Lower leg skin (tissue), 4 donors: ENCODE measurements around the gene PLXDC1. TPM values are rescaled to one million over a fixed set of nuclear protein-coding genes. Genes with fewer than 3 reads are reported as not detected.
A peak's percentile ranks its signal among the peaks of the same experiment; 100 is the strongest.

Source experiments
- DNase-seq, 2 donors: peaks; one replicate each; pipeline ENCODE4 v3.0.0-alpha.2; 2019; ENCODE audit warnings: low spot score in 2 of 2
- H3K4me3 ChIP-seq: fragments of 200-600 bp; sonication (generic); 2 replicates; pipeline ENCODE4 v1.5.1; 2017; ENCODE audit warnings: mild to moderate bottlenecking, low read depth; ENCODE audit not compliant: poor library complexity, severe bottlenecking
- CTCF ChIP-seq, 3 donors: fragments of 450-650 bp; IDR thresholded peaks; one replicate each; pipeline ENCODE4 v1.5.1; 2016; ENCODE audit warnings: antibody characterized with exemption in 3 of 3, mild to moderate bottlenecking in 3 of 3, moderate library complexity in 2 of 3
- POLR2A ChIP-seq, 2 donors: fragments of 450-650 bp; IDR thresholded peaks; one replicate each; pipeline ENCODE4 v1.6.1; 2016 to 2017; ENCODE audit warnings: antibody characterized with exemption in 2 of 2, mild to moderate bottlenecking in 1 of 2, moderate library complexity in 1 of 2
- WGBS, 2 donors: methylation state at CpG; one replicate each; pipeline ENCODE4 v1.1.5; 2018; 5-methylcytosine and 5-hydroxymethylcytosine counted together
- intact Hi-C: fragments of 100-400 bp; cut with DNase I; formaldehyde crosslinking; loops from one replicate; pipeline ENCODE4 v1.15.0; 2023; ENCODE audit warnings: low total_unique reads
- total RNA-seq, 4 donors: library from RNA; depleted of rRNA; stranded (reverse); fragments of >200 nt; gene quantifications; one replicate each; pipeline ENCODE4 v1.1.0, GENCODE V29; 2016

Gene PLXDC1
- total RNA-seq, 4 donors from 2014 or later, result 2.7 to 8.1 (median 5.2) TPM

GRCh38 chr17:39084558-39084957 is 66.9 kb downstream of the PLXDC1 start:
- no peak for TF ChIP-seq CTCF (IDR thresholded peaks at IDR 0.05)
- TF ChIP-seq POLR2A (IDR thresholded peaks at IDR 0.05), result no peak
- H3K4me3 ChIP-seq, result no peak overlapping the region
- no peak for DNase-seq
- intact Hi-C loops, result loop anchor here (10.0 kb wide), 1 partner anchor 50 kb away; no protein-coding TSS in a partner anchor
- 88 to 91% methylated on average over 11 of the region's 11 CpGs for WGBS, 2 donors

- TF ChIP-seq CTCF (IDR thresholded peaks at IDR 0.05), result no peak
- TF ChIP-seq POLR2A (IDR thresholded peaks at IDR 0.05), result no peak
- WGBS, 2 donors, result 95 to 99% methylated on average over 5 of the region's 5 CpGs
- DNase-seq, result no peak
- no peak overlapping the region for H3K4me3 ChIP-seq
- intact Hi-C loops, result loop anchor here (10.0 kb wide), 1 partner anchor 52 kb away; no protein-coding TSS in a partner anchor
Observed at GRCh38 chr17:39083270-39083669, 68.2 kb downstream of the PLXDC1 start.

- intact Hi-C loops, result loop anchor here (10.0 kb wide), 1 partner anchor 52 kb away; no protein-coding TSS in a partner anchor
- no peak for DNase-seq
- TF ChIP-seq POLR2A (IDR thresholded peaks at IDR 0.05) (no peak), CTCF (IDR thresholded peaks at IDR 0.05) (no peak)
- 38 to 41% methylated on average over 1 of the region's 1 CpG for WGBS, 2 donors
- H3K4me3 ChIP-seq, result no peak overlapping the region
Observed at GRCh38 chr17:39082482-39082881, 69.0 kb downstream of the PLXDC1 start.

GRCh38 chr17:39081851-39082250 is 69.6 kb downstream of the PLXDC1 start:
- 83 to 86% methylated on average over 1 of the region's 1 CpG for WGBS, 2 donors
- intact Hi-C loops, result loop anchor here (10.0 kb wide), 1 partner anchor 53 kb away; no protein-coding TSS in a partner anchor

GRCh38 chr17:39080421-39081078 is 70.9 kb downstream of the PLXDC1 start:
- intact Hi-C loops, result loop anchor here (10.0 kb wide), 1 partner anchor 54 kb away; no protein-coding TSS in a partner anchor
- peak in 1 of 2 donors; percentile 41 for DNase-seq
- H3K4me3 ChIP-seq, result no peak overlapping the region
- TF ChIP-seq CTCF (IDR thresholded peaks at IDR 0.05) (no peak), POLR2A (IDR thresholded peaks at IDR 0.05) (no peak)
- 52 to 53% methylated on average over 6 of the region's 6 CpGs for WGBS, 2 donors

More at GRCh38 chr17:39081851-39082250, 69.6 kb downstream of the PLXDC1 start:
- no peak for TF ChIP-seq POLR2A (IDR thresholded peaks at IDR 0.05)
- no peak for TF ChIP-seq CTCF (IDR thresholded peaks at IDR 0.05)
- DNase-seq, result no peak
- no peak overlapping the region for H3K4me3 ChIP-seq
